Mucosa of descending colon (tissue), 3 donors: ENCODE data around the gene KLK11. TPM values are rescaled to one million over a fixed set of nuclear protein-coding genes. Genes with fewer than 3 reads are reported as not detected.

Experiments used
- ATAC-seq: fragments of 200-7000 bp; cut with Tn5 transposase; one replicate; pipeline ENCODE4 v1.9.1; 2020; ENCODE audit warnings: mild to moderate bottlenecking, moderate library complexity
- DNase-seq, 3 donors: peaks; one replicate each; pipeline ENCODE4 v3.0.0-alpha.2; 2020
- H3K36me3 ChIP-seq: fragments of 200-600 bp; one replicate; pipeline ENCODE4 v1.8.0; 2021; ENCODE audit warnings: low read depth, mild to moderate bottlenecking
- H3K4me1 ChIP-seq: fragments of 200-600 bp; one replicate; pipeline ENCODE4 v1.8.0; 2021; ENCODE audit warnings: low read depth, mild to moderate bottlenecking
- H3K4me3 ChIP-seq: fragments of 200-600 bp; one replicate; pipeline ENCODE4 v1.8.0; 2021; ENCODE audit warnings: mild to moderate bottlenecking
- H3K9me3 ChIP-seq: fragments of 200-600 bp; one replicate; pipeline ENCODE4 v1.8.0; 2021; ENCODE audit warnings: mild to moderate bottlenecking
- CTCF ChIP-seq: fragments of 200-600 bp; IDR thresholded peaks from one replicate; pipeline ENCODE4 v1.8.0; 2022; ENCODE audit warnings: antibody characterized with exemption, mild to moderate bottlenecking
- intact Hi-C, 2 donors: fragments of 100-400 bp; cut with DNase I in 1 of 2; cut with micrococcal nuclease in 1 of 2; formaldehyde crosslinking; loops; one replicate each; pipeline versions ENCODE4 v1.11.0 to v1.11.1; 2022; cut with DNase I, micrococcal nuclease
- total RNA-seq, 3 donors: library from RNA; stranded (reverse); fragmentation: NEBNext Ultra II Directional in 2 of 3; extraction: Animal tissue kit (Norgen Biotek cat#: 25700) in 2 of 3; gene quantifications; one replicate each; pipeline versions ENCODE4 v1.2.1 to v1.2.4, GENCODE V29; 2021 to 2023
- donor health status: DM: no; HTN: no; CAD: no; lungs with moderate emphysema.
- donor health status: DM: no; HTN: no; CAD: no.
- donor health status: DM: no; HTN: yes; CAD: no.

The KLK11 gene
- total RNA-seq, 3 donors from 2014 or later = 0.38 to 1.0 (median 0.72) TPM

GRCh38 chr19:51023946-51024345, 2.5 kb downstream of the KLK11 start:
- Histone ChIP-seq H3K36me3 (no peaks in the 10 kb centered on the region), H3K4me1 (peaks cover 4% of the 10 kb centered on the region), H3K4me3 (no peak overlapping the region), H3K9me3 (no peaks in the 10 kb centered on the region)
- ATAC-seq (no peak), DNase-seq (no peak)
- intact Hi-C loops = no loop called here
- TF ChIP-seq CTCF = no peak

GRCh38 chr19:51022526-51022925, 3.9 kb downstream of the KLK11 start:
- H3K36me3 ChIP-seq = no peaks in the 10 kb centered on the region
- no peaks in the 10 kb centered on the region for H3K9me3 ChIP-seq
- no peak for DNase-seq
- no peak for ATAC-seq
- H3K4me1 ChIP-seq = peaks cover 4% of the 10 kb centered on the region
- intact Hi-C loops = no loop called here
- no peak overlapping the region for H3K4me3 ChIP-seq
- TF ChIP-seq CTCF = no peak

GRCh38 chr19:51020988-51021651, 5.3 kb downstream of the KLK11 start:
- intact Hi-C loops = no loop called here
- peaks cover 4% of the 10 kb centered on the region for H3K4me1 ChIP-seq
- H3K9me3 ChIP-seq = no peaks in the 10 kb centered on the region
- TF ChIP-seq CTCF = no peak
- ATAC-seq (peak; percentile 44), DNase-seq (peak in 1 of 3 donors; percentile 50)
- H3K36me3 ChIP-seq = no peaks in the 10 kb centered on the region
- no peak overlapping the region for H3K4me3 ChIP-seq

GRCh38 chr19:51019544-51019925, 6.9 kb downstream of the KLK11 start, which contains the start of gene KLK10:
KLK10 (minus strand) TSS chr19:51019709; CDS start chr19:51019130, 579 bp downstream.
- intact Hi-C loops = no loop called here
- ATAC-seq = peak; percentile 6
- no peak within 1 kb of the TSS for H3K4me3 ChIP-seq

GRCh38 chr19:51018745-51019543, 7.5 kb downstream of the KLK11 start:
- Histone ChIP-seq H3K4me3 (no peak overlapping the region), H3K36me3 (no peaks in the 10 kb centered on the region), H3K9me3 (no peaks in the 10 kb centered on the region), H3K4me1 (peaks cover 4% of the 10 kb centered on the region)
- TF ChIP-seq CTCF = no peak
- no peak for ATAC-seq
- intact Hi-C loops = no loop called here
- DNase-seq = no peak

More at GRCh38 chr19:51019544-51019925, 6.9 kb downstream of the KLK11 start, which contains the start of gene KLK10:
- Histone ChIP-seq H3K4me1 (peaks cover 4% of the 10 kb centered on the region), H3K36me3 (no peaks in the 10 kb centered on the region), H3K9me3 (no peaks in the 10 kb centered on the region)
- no peak for TF ChIP-seq CTCF
- DNase-seq = no peak
